ENCODE data around the gene SYT14.

DNA sequence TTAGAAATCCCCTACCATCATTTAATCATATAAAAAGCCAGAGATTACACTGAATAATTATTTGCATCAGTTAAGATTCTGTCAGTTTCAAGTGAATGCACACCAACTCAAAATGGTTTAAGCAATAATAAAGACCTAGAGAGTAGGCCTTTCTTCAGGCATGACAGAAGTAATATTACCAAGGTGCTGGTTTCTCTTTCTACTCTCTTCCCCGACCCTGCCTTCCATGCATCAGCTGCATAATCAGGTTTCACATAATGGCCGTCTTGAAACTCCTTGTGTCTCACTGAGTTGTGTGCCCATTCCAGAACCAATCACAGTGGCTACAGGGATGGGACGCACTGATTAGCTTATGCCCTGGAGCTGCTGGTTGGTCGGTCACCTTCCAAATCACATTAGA is 191.1 kb downstream of the SYT14 start:
- TF ChIP-seq POLR2AphosphoS5 (IDR thresholded peaks at IDR 0.05; ENCODE audit: borderline replicate concordance, low read depth, low read length): no peak
- TF ChIP-seq EZH2 (IDR thresholded peaks at IDR 0.05): no peak

All from SK-N-MC (cell line).